T-helper 2 cell treated with Interferon-gamma antibody and Interleukin-4, amounts not matched to agents 5 μg/mL and 100 μg/mL, for 36 hours (primary cell): ENCODE data around the gene ATMIN.

Source experiments
- DNase-seq: peaks from one replicate; pipeline ENCODE4 v3.0.0; 2021; ENCODE audit warnings: low spot score
- H3K27ac Mint-ChIP-seq: one replicate; pipeline ENCODE4 v1.8.0; 2021; ENCODE audit warnings: mild to moderate bottlenecking, mixed read lengths
- H3K27me3 Mint-ChIP-seq: one replicate; pipeline ENCODE4 v1.8.0; 2021; ENCODE audit warnings: low read depth, mixed read lengths
- H3K36me3 Mint-ChIP-seq: one replicate; pipeline ENCODE4 v1.8.0; 2021; ENCODE audit warnings: low read depth, mixed read lengths
- H3K4me1 Mint-ChIP-seq: one replicate; pipeline ENCODE4 v1.8.0; 2021; ENCODE audit warnings: low read depth, mixed read lengths
- H3K4me3 Mint-ChIP-seq: one replicate; pipeline ENCODE4 v1.8.0; 2022; ENCODE audit warnings: mild to moderate bottlenecking, moderate library complexity, mixed read lengths
- H3K9me3 Mint-ChIP-seq: one replicate; pipeline ENCODE4 v1.8.0; 2021; ENCODE audit warnings: mixed read lengths

Gene ATMIN

DNA sequence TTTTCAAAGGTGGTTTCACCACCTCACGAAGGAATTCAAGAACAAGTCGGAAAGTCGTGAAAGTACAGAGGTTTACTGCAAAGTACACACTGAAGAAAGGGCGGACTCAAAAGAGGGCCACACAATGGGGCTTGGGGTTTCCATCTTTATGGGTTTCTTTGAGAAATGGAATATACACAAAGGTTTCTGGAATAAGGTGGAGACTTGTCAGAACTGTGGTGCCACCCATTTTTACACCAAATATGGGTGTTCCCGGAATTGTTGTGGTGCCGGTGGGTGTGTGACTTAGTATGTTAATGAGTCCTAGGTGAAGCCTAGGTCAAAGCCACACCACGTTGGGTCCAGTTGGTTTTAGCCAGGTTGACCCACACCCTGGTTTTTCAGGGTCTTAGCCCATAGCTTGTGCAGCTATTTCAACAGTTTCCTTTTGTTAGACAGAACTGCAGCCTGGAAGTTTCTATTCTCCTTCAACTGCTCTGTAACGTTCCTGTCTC, 61.1 kb downstream of the ATMIN start:
- Mint-ChIP-seq H3K4me3 (peak overlapping the region; percentile 69), H3K9me3 (peaks cover 4% of the 10 kb centered on the region), H3K27me3 (no peaks in the 10 kb centered on the region), H3K36me3 (peaks cover 2% of the 10 kb centered on the region), H3K4me1 (peaks cover 4% of the 10 kb centered on the region), H3K27ac (peak overlapping the region; percentile 82)
- DNase-seq: no peak
